IPS DF 6.9 (cell line): Measurements from ENCODE around the gene GSTM5.
"Not testable (repeated sequence)": the region's sequence is repeated elsewhere in the genome, so short reads cannot be mapped to it uniquely, and the experiment has no call there.

ENCODE experiments used
- DNase-seq: peaks from one replicate; pipeline ENCODE4 v3.0.0-alpha.2; 2013; ENCODE audit warnings: low read depth, low spot score
- H3K27ac ChIP-seq: one replicate; pipeline ENCODE4 v1.5.1; 2013; ENCODE audit warnings: low read length, control low read depth
- H3K27me3 ChIP-seq: 2 replicates; pipeline ENCODE4 v1.6.1; 2013; ENCODE audit warnings: mild to moderate bottlenecking, low read length; ENCODE audit not compliant: control insufficient read depth, insufficient read depth
- H3K36me3 ChIP-seq: 2 replicates; pipeline ENCODE4 v1.6.1; 2013; ENCODE audit warnings: low read length; ENCODE audit not compliant: control insufficient read depth, insufficient read depth
- H3K4me1 ChIP-seq: 2 replicates; pipeline ENCODE4 v1.6.1; 2013; ENCODE audit warnings: low read length; ENCODE audit not compliant: control insufficient read depth, insufficient read depth
- H3K4me3 ChIP-seq: 2 replicates; pipeline ENCODE4 v1.5.1; 2013; ENCODE audit warnings: mild to moderate bottlenecking, low read length
- H3K9me3 ChIP-seq: 2 replicates; pipeline ENCODE4 v1.6.1; 2013; ENCODE audit warnings: low read length, inconsistent platforms; ENCODE audit not compliant: control insufficient read depth, insufficient read depth
- WGBS: extraction: QIAGEN DNeasy Blood & Tissue Kit; methylation state at CpG from one replicate; pipeline ENCODE4 v1.1.7; 2013; ENCODE audit warnings: mixed read lengths, missing lambda C conversion rate; ENCODE audit not compliant: insufficient read length, insufficient coverage; 5-methylcytosine and 5-hydroxymethylcytosine counted together

GSTM5 gene

GRCh38 chr1:109726728-109727373 is 14.8 kb downstream of the GSTM5 start:
- DNase-seq = no peak
- no peak overlapping the region for H3K27ac ChIP-seq
- H3K4me3 ChIP-seq = no peak overlapping the region
- no peaks in the 10 kb centered on the region for H3K4me1 ChIP-seq
- WGBS = no CpG with 5 or more reads among the region's 12 CpGs
- H3K27me3 ChIP-seq = no peaks in the 10 kb centered on the region
- H3K9me3 ChIP-seq = no peaks in the 10 kb centered on the region
- H3K36me3 ChIP-seq = no peaks in the 10 kb centered on the region

GRCh38 chr1:109728870-109729269 is 16.8 kb downstream of the GSTM5 start:
- no CpG with 5 or more reads among the region's 7 CpGs for WGBS
- no peaks in the 10 kb centered on the region for H3K27me3 ChIP-seq
- H3K27ac ChIP-seq = no peak overlapping the region
- H3K36me3 ChIP-seq = no peaks in the 10 kb centered on the region
- H3K9me3 ChIP-seq = no peaks in the 10 kb centered on the region
- H3K4me3 ChIP-seq = no peak overlapping the region
- no peaks in the 10 kb centered on the region for H3K4me1 ChIP-seq
- DNase-seq = no peak

- no peaks in the 10 kb centered on the region for H3K27me3 ChIP-seq
- no CpG with 5 or more reads among the region's 6 CpGs for WGBS
- no peak for DNase-seq
Observed at GRCh38 chr1:109730666-109731065, 18.6 kb downstream of the GSTM5 start.

GRCh38 chr1:109732390-109732881 is 20.4 kb downstream of the GSTM5 start:
- no peak for DNase-seq
- no peaks in the 10 kb centered on the region for H3K36me3 ChIP-seq
- no peaks in the 10 kb centered on the region for H3K9me3 ChIP-seq
- H3K27ac ChIP-seq = no peak overlapping the region
- 100% methylated on average over 1 of the region's 3 CpGs for WGBS
- H3K4me1 ChIP-seq = no peaks in the 10 kb centered on the region
- H3K4me3 ChIP-seq = no peak overlapping the region
- H3K27me3 ChIP-seq = no peaks in the 10 kb centered on the region

More at GRCh38 chr1:109730666-109731065, 18.6 kb downstream of the GSTM5 start:
- no peak overlapping the region for H3K27ac ChIP-seq
- H3K36me3 ChIP-seq = no peaks in the 10 kb centered on the region
- H3K9me3 ChIP-seq = no peaks in the 10 kb centered on the region
- no peak overlapping the region for H3K4me3 ChIP-seq
- no peaks in the 10 kb centered on the region for H3K4me1 ChIP-seq

GRCh38 chr1:109733236-109733870 is 21.3 kb downstream of the GSTM5 start:
- no CpG with 5 or more reads among the region's 4 CpGs for WGBS
- DNase-seq = no peak
- H3K27me3 ChIP-seq = peaks cover 4% of the 10 kb centered on the region; the same call in 1 of the 2 replicates
- H3K36me3 ChIP-seq = no peaks in the 10 kb centered on the region
- H3K4me1 ChIP-seq = no peaks in the 10 kb centered on the region
- H3K4me3 ChIP-seq = no peak overlapping the region
- H3K27ac ChIP-seq = no peak overlapping the region
- no peaks in the 10 kb centered on the region for H3K9me3 ChIP-seq

GRCh38 chr1:109739738-109740614 is 27.9 kb downstream of the GSTM5 start:
- Histone ChIP-seq H3K27me3 (peaks cover 15% of the 10 kb centered on the region), H3K27ac (no peak overlapping the region), H3K9me3 (no peaks in the 10 kb centered on the region), H3K4me1 (peaks cover 4% of the 10 kb centered on the region), H3K36me3 (no peaks in the 10 kb centered on the region), H3K4me3 (peak overlapping the region; percentile 59; the same call in 1 of the 2 replicates)
- WGBS = no CpG with 5 or more reads among the region's 86 CpGs
- DNase-seq = peak; percentile 39

GRCh38 chr1:109740615-109741373 is 28.7 kb downstream of the GSTM5 start, which contains the start of gene GSTM3:
GSTM3 (minus strand) TSS chr1:109741038; CDS start chr1:109740287, 751 bp downstream.
- Histone ChIP-seq H3K36me3 (no peaks in the 10 kb centered on the region), H3K4me1 (peaks cover 4% of the 10 kb centered on the region), H3K9me3 (no peaks in the 10 kb centered on the region), H3K27me3 (peaks cover 15% of the 10 kb centered on the region), H3K27ac (no peak within 1 kb of the TSS), H3K4me3 (peak within 1 kb of the TSS; percentile 59; the same call in 1 of the 2 replicates)
- DNase-seq = no peak
- no CpG with 5 or more reads among the region's 10 CpGs for WGBS

- H3K27me3 ChIP-seq, H3K9me3 ChIP-seq, DNase-seq, H3K4me1 ChIP-seq, H3K36me3 ChIP-seq, H3K27ac ChIP-seq, H3K4me3 ChIP-seq: not testable (repeated sequence)
- no CpG with 5 or more reads among the region's 10 CpGs for WGBS
Observed at GRCh38 chr1:109748311-109748710, 36.3 kb downstream of the GSTM5 start.

- Histone ChIP-seq H3K4me1 (no peaks in the 10 kb centered on the region), H3K4me3 (no peak overlapping the region), H3K27ac (no peak overlapping the region), H3K27me3 (no peaks in the 10 kb centered on the region), H3K9me3 (no peaks in the 10 kb centered on the region), H3K36me3 (no peaks in the 10 kb centered on the region)
- no peak for DNase-seq
Observed at GRCh38 chr1:109749221-109749620, 37.2 kb downstream of the GSTM5 start.
